Suprapubic skin (tissue), 4 donors: Measurements from ENCODE around the gene EHBP1L1.

Source experiments
- CTCF ChIP-seq, 2 donors: fragments of 200-600 bp in 1 of 2; fragments of 450-650 bp in 1 of 2; sonication (generic) in 1 of 2; IDR thresholded peaks; one replicate each; pipeline ENCODE4 v1.5.1; 2016 to 2019; ENCODE audit warnings: antibody characterized with exemption in 2 of 2, mild to moderate bottlenecking in 1 of 2, moderate library complexity in 1 of 2
- POLR2A ChIP-seq, 2 donors: fragments of 450-650 bp; IDR thresholded peaks; one replicate each; pipeline ENCODE4 v1.6.1; 2017; ENCODE audit warnings: antibody characterized with exemption in 2 of 2, mild to moderate bottlenecking in 2 of 2, moderate library complexity in 2 of 2
- POLR2AphosphoS5 ChIP-seq, 3 donors: sonication (generic); formaldehyde crosslinking; IDR thresholded peaks; one replicate each; pipeline ENCODE4 v1.6.1; 2017; ENCODE audit warnings: antibody characterized with exemption in 3 of 3

GRCh38 chr11:65545853-65546216, 30.0 kb upstream of the EHBP1L1 start:
- no peak for TF ChIP-seq POLR2AphosphoS5 (IDR thresholded peaks at IDR 0.05)
- no peak for TF ChIP-seq CTCF (IDR thresholded peaks at IDR 0.05)
- TF ChIP-seq POLR2A (IDR thresholded peaks at IDR 0.05) = no peak
